Smooth muscle cell (in vitro differentiated cells): ENCODE results near the gene ALDH5A1. TPM values are rescaled to one million over a fixed set of nuclear protein-coding genes. Genes with fewer than 3 reads are reported as not detected.

ENCODE experiments used
- DNase-seq: peaks from one replicate; lab custom pipeline; 2025; ENCODE audit not compliant: unreplicated experiment; lab: John Stamatoyannopoulos, UW
- H2AFZ ChIP-seq: fragments of 200-600 bp; sonication (generic); 2 replicates; pipeline ENCODE4 v1.6.0; 2016; ENCODE audit warnings: antibody characterized with exemption, low read depth, mild to moderate bottlenecking
- H3F3A ChIP-seq: fragments of 200-600 bp; sonication (generic); 2 replicates; pipeline ENCODE4 v1.6.0; 2017; ENCODE audit warnings: antibody characterized with exemption, low read depth
- H3K27ac ChIP-seq: fragments of 200-600 bp; sonication (generic); 2 replicates; pipeline ENCODE4 v1.5.1; 2016; ENCODE audit warnings: low read depth, mild to moderate bottlenecking
- H3K27me3 ChIP-seq: fragments of 200-600 bp; sonication (generic); 2 replicates; pipeline ENCODE4 v1.6.1; 2016; ENCODE audit warnings: low read depth, mild to moderate bottlenecking
- H3K36me3 ChIP-seq: fragments of 200-600 bp; sonication (generic); 2 replicates; pipeline ENCODE4 v1.5.1; 2016; ENCODE audit warnings: low read depth
- H3K4me1 ChIP-seq: fragments of 200-600 bp; sonication (generic); 2 replicates; pipeline ENCODE4 v1.5.1; 2016; ENCODE audit warnings: low read depth
- H3K4me2 ChIP-seq: fragments of 200-600 bp; sonication (generic); 2 replicates; pipeline ENCODE4 v1.6.0; 2016; ENCODE audit warnings: mild to moderate bottlenecking
- H3K4me3 ChIP-seq: fragments of 200-600 bp; sonication (generic); 2 replicates; pipeline ENCODE4 v1.5.1; 2016; ENCODE audit warnings: mild to moderate bottlenecking
- H3K79me2 ChIP-seq: fragments of 200-600 bp; sonication (generic); 2 replicates; pipeline ENCODE4 v1.6.0; 2016; ENCODE audit warnings: low read depth, mild to moderate bottlenecking
- H3K9ac ChIP-seq: fragments of 200-600 bp; sonication (generic); 2 replicates; pipeline ENCODE4 v1.6.0; 2016; ENCODE audit warnings: low read depth
- H3K9me3 ChIP-seq: fragments of 200-600 bp; sonication (generic); replicated peaks from 2 replicates; pipeline ENCODE4 v1.5.1; 2016; ENCODE audit warnings: low read depth
- H4K20me1 ChIP-seq: fragments of 200-600 bp; sonication (generic); 2 replicates; pipeline ENCODE4 v1.6.0; 2016; ENCODE audit warnings: low read depth
- CTCF ChIP-seq: fragments of 200-600 bp; sonication (generic); IDR thresholded peaks from 2 replicates; pipeline ENCODE4 v1.5.1; 2017; ENCODE audit warnings: borderline replicate concordance, mild to moderate bottlenecking, antibody characterized with exemption; ENCODE audit not compliant: insufficient read depth, poor library complexity, severe bottlenecking
- WGBS: methylation state at CpG from one replicate; pipeline ENCODE4 v1.1.7; 2016; ENCODE audit warnings: low lambda C conversion rate; 5-methylcytosine and 5-hydroxymethylcytosine counted together
- polyA plus RNA-seq: library from polyadenylated mRNA; unstranded; fragments of >200 nt; fragmentation: Nextera tagmentation; extraction: Ambion mirVana; gene quantifications from 2 replicates; pipeline ENCODE4 v1.2.1, GENCODE V29; 2016
- total RNA-seq: library from RNA; depleted of rRNA; stranded (reverse); fragments of >200 nt; gene quantifications from 2 replicates; pipeline ENCODE4 v1.2.3, GENCODE V29; 2014

Gene ALDH5A1
- total and polyA plus RNA-seq, 2 experiments from 2014 or later = 1.7 to 3.0 TPM

- no peaks in the 10 kb centered on the region for H3K79me2 ChIP-seq
- no peaks in the 10 kb centered on the region for H3K4me1 ChIP-seq
- H4K20me1 ChIP-seq = no peaks in the 10 kb centered on the region
- no peaks in the 10 kb centered on the region for H3K9me3 ChIP-seq
- H3K27ac ChIP-seq = no peak overlapping the region
- TF ChIP-seq CTCF = no peak
- no peak overlapping the region for H2AFZ ChIP-seq
- no peaks in the 10 kb centered on the region for H3K27me3 ChIP-seq
- no peaks in the 10 kb centered on the region for H3K36me3 ChIP-seq
- H3K9ac ChIP-seq = no peak overlapping the region
- WGBS = 96% methylated on average over 10 of the region's 10 CpGs
- DNase-seq = no peak
- H3F3A ChIP-seq = no peaks in the 10 kb centered on the region
- H3K4me2 ChIP-seq = no peak overlapping the region
- no peak overlapping the region for H3K4me3 ChIP-seq
These were observed 40.8 kb upstream of the ALDH5A1 start for GRCh38 chr6:24453921-24454320.

GRCh38 chr6:24454452-24454851, 40.3 kb upstream of the ALDH5A1 start:
- Histone ChIP-seq H3F3A (no peaks in the 10 kb centered on the region), H4K20me1 (no peaks in the 10 kb centered on the region), H3K27me3 (no peaks in the 10 kb centered on the region), H3K4me3 (no peak overlapping the region), H3K36me3 (no peaks in the 10 kb centered on the region), H3K27ac (no peak overlapping the region), H2AFZ (no peak overlapping the region), H3K9me3 (no peaks in the 10 kb centered on the region), H3K4me2 (no peak overlapping the region), H3K4me1 (no peaks in the 10 kb centered on the region), H3K79me2 (no peaks in the 10 kb centered on the region), H3K9ac (no peak overlapping the region)
- 91% methylated on average over 5 of the region's 5 CpGs for WGBS
- no peak for DNase-seq
- TF ChIP-seq CTCF = no peak

- 89% methylated on average over 4 of the region's 4 CpGs for WGBS
- H3F3A ChIP-seq = no peaks in the 10 kb centered on the region
These were observed 39.7 kb upstream of the ALDH5A1 start for GRCh38 chr6:24455061-24455460.

More at GRCh38 chr6:24455061-24455460, 39.7 kb upstream of the ALDH5A1 start:
- Histone ChIP-seq H3K4me3 (no peak overlapping the region), H3K27ac (no peak overlapping the region), H2AFZ (no peak overlapping the region), H3K36me3 (no peaks in the 10 kb centered on the region), H3K4me2 (no peak overlapping the region), H3K9ac (no peak overlapping the region), H4K20me1 (no peaks in the 10 kb centered on the region), H3K9me3 (no peaks in the 10 kb centered on the region), H3K27me3 (no peaks in the 10 kb centered on the region), H3K4me1 (no peaks in the 10 kb centered on the region), H3K79me2 (no peaks in the 10 kb centered on the region)
- TF ChIP-seq CTCF = no peak
- no peak for DNase-seq
